GM19463 (cell line): ENCODE results near the gene INPP5J.
"Not testable (repeated sequence)": the region's sequence is repeated elsewhere in the genome, so short reads cannot be mapped to it uniquely, and the experiment has no call there.

Source experiments
- ATAC-seq: cut with Tn5 transposase; IDR thresholded peaks from one replicate; pipeline ENCODE4 v1.9.1; 2021; ENCODE audit warnings: mild to moderate bottlenecking, moderate library complexity; ENCODE audit not compliant: unreplicated experiment

The INPP5J gene

GRCh38 chr22:31100762-31101525, 21.8 kb upstream of the INPP5J start:
- no peak for ATAC-seq

DNA sequence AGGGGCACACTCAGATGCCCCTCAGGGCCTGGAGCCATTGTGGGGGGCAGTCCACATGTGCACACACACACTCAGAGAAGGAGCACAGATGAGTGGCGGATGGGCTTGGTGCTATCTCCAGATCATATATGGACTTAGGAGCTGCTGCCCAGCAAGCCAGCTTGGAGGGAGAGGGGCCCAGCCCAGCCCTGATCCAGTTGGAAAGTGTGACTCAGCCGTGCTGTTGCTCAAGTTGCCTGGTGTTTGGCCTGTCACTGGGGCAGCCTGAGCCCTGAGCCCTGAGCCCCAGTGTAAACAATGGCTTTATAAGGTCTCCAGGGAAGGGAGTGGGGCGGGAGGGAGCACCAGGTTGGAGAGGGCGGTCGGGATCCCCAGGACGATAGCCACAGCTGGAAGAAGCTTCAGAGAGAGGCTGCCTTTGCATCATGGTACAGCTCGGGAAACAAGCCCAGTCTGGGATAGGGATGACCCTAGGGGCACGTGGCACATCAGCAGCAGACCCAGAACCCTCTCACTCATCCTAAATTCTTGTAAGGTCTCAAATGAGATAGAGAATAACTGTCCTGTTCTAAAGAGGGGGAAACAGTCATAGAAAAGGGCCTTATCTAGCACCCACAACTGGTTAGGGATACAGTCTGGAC, 20.2 kb upstream of the INPP5J start:
- no peak for ATAC-seq

DNA sequence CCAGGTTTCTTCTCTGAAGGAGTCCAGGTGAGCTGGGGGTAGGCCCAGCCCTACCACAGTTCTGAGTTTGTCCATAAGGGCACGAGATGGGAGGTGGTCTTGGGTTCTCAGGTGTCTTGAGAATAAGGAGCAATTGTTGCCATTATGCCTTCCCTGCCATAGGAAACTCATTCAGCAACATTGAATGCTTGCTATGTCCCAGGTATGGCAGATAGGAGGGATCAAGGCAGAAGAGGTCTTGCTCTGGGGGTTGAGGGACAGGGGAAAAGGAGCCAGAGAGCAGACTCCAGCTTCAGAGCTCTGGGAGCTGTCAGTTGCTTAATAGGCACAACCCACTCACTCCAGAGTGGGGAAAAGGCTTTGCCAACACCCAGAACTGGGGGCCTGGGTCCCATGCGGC, 19.7 kb upstream of the INPP5J start:
- no peak for ATAC-seq

DNA sequence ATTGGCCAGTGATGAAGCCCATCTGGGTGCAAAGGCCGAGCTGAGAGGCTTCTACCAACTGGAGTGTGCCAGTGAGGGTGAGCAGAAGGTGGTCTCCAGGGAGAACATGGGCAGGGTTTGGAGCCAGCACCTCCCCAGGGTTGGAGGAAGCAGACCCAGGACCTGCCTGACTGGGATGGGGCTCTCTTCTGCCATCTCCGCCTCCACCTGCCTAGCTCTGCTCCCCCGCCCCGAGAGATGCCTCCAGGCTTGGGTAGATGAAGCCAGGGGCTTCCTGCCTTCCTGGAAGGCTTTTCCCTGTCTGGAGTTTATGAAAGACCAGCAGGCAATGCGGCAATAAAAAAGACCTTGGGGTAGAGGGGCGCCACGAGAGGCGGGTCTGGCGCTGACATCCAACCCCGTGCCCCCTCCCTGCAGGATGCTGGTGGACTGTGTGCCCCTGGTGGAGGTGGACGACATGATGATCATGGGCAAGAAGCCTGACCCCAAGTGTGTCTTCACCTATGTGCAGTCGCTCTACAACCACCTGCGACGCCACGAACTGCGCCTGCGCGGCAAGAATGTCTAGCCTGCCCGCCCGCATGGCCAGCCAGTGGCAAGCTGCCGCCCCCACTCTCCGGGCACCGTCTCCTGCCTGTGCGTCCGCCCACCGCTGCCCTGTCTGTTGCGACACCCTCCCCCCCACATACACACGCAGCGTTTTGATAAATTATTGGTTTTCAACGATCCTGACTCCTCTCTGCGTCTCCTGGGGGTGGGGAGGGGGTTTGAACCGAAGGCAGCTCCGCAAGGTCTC, 18.7 kb upstream of the INPP5J start:
- no peak for ATAC-seq

DNA sequence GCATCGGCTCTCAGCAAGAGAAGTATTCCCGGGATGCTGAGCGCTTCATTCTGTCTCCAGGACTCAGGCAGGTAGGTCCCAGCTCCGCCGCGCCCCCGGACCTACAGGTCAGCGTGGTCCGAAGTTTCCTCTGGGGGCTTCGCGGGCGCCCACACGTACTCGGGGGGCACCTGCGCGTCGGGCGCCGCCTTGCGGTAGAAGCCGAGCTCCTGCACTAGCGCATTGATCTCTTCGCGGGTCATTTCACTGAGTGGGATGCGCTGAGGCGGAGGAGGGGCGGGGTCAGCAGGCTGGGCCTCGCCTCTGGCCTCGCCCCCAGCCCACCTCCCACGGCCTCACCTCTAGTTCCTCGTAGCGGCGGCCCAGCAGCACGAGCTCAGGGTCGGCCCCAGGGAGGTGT, 17.9 kb upstream of the INPP5J start:
- no peak for ATAC-seq

DNA sequence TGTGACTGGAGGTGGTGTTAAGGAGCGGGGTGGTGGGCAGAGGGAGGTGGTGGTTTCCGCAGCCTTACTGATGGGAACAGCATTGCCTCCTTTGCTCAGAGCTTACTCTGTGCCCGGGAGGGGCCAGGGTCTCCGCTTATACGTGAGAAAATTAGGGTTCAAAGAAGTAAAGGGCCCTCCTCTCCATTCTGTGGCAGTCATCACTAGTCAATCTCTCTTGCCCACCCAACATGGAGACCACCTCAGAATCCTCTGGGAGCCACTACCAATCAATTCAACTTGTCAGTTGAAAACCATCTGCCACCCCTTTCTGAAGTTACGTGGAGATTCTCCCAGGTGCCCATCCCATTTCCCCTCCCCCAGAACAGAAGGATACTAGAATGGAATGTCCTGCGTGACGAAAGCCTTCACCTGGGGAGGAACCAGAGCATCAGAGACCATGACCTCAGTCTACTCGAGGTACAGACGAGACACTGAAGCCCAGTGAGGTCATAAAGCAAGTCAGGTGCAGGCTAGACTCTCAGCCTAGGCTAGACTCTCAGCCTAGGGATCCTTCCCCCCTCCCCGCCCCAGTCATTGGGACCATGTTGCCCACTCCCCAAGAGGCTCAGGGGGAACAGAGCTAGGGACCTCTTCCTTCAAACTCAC, 17.4 kb upstream of the INPP5J start:
- no peak for ATAC-seq

- no peak for ATAC-seq
These were observed 16.7 kb upstream of the INPP5J start for GRCh38 chr22:31106001-31106571.

DNA sequence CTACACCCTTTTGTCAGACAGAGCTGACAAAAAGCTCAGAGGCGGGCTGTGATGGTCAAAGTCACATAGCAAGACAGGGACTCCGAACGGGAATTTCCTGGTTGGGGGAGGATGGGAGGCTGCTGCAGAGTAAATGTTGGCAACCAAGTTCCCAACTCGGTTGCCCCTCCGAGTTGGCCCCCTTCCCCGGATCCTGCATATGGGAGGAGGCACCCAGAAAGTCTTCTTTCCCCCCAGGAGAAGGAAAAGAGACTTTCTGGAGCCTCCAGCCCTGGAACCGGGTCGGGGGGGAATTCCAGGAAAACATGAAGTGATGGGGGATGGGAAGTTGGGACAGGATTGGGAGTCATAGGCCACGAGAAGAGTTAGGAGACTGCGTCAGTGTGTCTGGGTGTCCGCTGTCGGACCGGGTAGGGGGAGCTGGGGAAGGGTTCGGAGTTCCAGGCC, 16.0 kb upstream of the INPP5J start:
- no peak for ATAC-seq

GRCh38 chr22:31107178-31107893, 15.4 kb upstream of the INPP5J start, which contains the start of gene SELENOM:
Gene SELENOM, minus strand, starts transcription at chr22:31107568. Its CDS starts 63 bp downstream, at chr22:31107505.
- ATAC-seq: peak; percentile 89

- ATAC-seq: peak; percentile 15
These were observed 14.9 kb upstream of the INPP5J start for GRCh38 chr22:31107894-31108218.

DNA sequence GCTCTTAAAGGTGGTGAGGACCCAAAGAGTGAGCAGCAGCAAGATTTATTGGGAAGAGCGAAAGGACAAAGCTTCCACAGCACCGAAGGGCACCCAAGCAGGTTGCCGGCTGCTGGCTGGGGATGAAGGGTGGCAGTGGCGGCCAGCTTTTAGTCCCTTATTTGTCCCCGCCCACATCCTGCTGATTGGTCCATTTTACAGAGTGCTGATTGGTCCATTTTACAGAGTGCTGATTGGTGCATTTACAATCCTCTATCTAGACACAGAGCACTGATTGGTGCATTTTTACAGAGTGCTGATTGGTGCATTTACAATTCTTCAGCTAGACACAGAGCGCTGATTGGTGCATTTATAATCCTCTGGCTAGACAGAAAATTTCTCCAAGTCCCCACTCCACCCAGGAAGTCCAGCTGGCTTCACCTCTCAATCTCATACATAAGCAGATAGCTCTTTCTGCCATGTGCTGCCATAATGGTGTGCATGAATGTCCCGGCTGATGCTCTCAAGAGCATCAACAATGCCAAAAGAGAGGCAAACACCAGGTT, 10.1 kb upstream of the INPP5J start:
- ATAC-seq: not testable (repeated sequence)

DNA sequence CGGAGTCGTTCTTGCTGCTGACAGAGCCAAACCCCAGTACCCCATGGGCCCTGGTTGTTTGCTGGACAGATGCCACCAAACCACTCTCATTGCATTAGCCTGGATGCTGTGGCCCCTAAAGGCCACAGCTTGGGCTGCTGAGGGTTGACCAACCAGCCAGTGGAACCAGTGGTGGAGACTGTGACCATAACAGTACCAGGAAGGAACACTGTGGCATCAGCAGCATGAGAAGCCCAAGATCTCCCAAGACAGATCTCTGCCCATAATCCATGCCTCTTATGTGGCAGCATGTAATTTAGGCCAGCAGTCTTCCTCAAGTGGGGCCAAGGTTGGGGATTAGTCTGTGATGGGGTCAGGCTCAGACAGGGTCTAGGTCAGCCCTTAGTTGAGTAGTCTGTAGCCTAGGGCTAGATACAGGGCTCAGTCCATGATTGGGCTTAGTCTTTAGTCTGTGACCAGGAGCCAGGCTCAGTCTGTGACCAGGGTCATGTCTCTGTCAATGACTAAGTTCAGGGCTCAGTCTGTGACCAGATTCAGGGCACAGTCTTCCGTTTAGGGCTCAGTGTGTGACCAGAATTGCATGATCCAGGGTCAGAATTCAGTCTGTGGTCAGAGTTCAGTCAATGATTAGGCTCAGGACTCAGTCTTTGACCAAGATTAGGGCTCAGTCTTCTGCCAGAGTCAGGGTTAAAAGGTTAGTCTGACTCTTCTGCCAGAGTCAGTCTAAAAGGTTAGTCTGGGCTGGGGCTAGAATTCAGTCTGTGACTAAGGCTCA, 4.5 kb upstream of the INPP5J start:
- no peak for ATAC-seq

GRCh38 chr22:31119026-31119717, 3.6 kb upstream of the INPP5J start:
- no peak for ATAC-seq

GRCh38 chr22:31120230-31120629, 2.5 kb upstream of the INPP5J start:
- no peak for ATAC-seq

- ATAC-seq: no peak
These were observed 2.1 kb upstream of the INPP5J start for GRCh38 chr22:31120642-31121041.

DNA sequence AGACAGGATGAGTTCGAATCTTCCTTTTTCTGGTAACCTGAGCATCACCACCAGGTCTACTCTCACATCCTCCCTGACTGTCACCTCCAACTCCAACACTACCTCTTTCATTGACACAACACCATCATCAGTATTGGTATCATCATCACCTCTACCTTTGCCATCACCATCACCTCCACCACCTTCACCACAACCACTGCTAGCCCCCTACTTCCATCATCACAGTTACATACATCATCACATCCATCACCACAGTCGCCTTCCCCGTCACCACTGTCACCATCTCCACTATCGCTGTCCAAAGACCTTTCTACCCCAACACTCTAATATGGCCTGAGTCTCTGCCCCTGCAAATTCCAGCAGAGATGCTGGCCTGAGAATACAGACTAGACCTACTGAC, 1.4 kb upstream of the INPP5J start:
- ATAC-seq: no peak

DNA sequence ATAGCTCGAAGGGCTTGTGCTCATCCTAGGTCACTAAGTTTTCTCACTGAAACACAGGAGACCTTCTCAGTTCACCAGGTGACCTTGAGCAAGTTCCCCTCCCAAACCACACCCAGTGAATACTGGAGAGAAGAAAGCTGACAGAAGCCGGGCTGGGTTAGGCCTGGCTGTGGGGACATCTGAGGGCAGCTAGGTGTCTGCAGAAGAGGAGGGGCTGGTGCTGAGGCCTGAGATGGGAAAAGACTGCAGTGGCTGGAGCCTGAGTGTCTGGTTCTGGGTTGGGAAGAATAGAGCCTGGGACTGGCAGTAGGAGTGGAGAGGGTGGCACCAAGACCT, 602 bp upstream of the INPP5J start:
- ATAC-seq: no peak

- ATAC-seq: no peak
These were observed 481 bp downstream of the INPP5J start for GRCh38 chr22:31123292-31123602.

GRCh38 chr22:31124290-31124689, 1.5 kb downstream of the INPP5J start:
- ATAC-seq: no peak
